Suppressor macrophage (primary cell): ENCODE measurements around the gene DPP3.

Source experiments
- DNase-seq, 4 experiments: peaks; one replicate each; pipeline ENCODE4 v3.0.0-alpha.2; 2020 to 2022

The DPP3 gene

GRCh38 chr11:66465373-66466224, 14.6 kb upstream of the DPP3 start:
- DNase-seq = no peak

- peak; percentile 93 to 96 (median 96) for DNase-seq
These were observed 13.8 kb upstream of the DPP3 start, which contains the start of gene PELI3 for GRCh38 chr11:66466225-66467033. TSS of gene PELI3 (plus strand) at chr11:66466905. CDS start at chr11:66468129, 1,224 bp downstream.

GRCh38 chr11:66467034-66467659, 13.1 kb upstream of the DPP3 start:
- DNase-seq = peak in 2 of 4 experiments; percentile 43 to 63

GRCh38 chr11:66467756-66468155, 12.5 kb upstream of the DPP3 start:
- DNase-seq = peak; percentile 77 to 91 (median 88)

GRCh38 chr11:66468691-66469090, 11.5 kb upstream of the DPP3 start:
- DNase-seq = no peak

GRCh38 chr11:66469441-66469840, 10.8 kb upstream of the DPP3 start:
- DNase-seq = no peak

- peak in 3 of 4 experiments; percentile 27 to 48 (median 34) for DNase-seq
These were observed 10.2 kb upstream of the DPP3 start for GRCh38 chr11:66470015-66470414.

- no peak for DNase-seq
These were observed 9.1 kb upstream of the DPP3 start for GRCh38 chr11:66471142-66471541.

GRCh38 chr11:66472054-66472453, 8.2 kb upstream of the DPP3 start:
- no peak for DNase-seq

GRCh38 chr11:66473167-66473566, 7.1 kb upstream of the DPP3 start:
- DNase-seq = no peak

- DNase-seq = no peak
These were observed 6.4 kb upstream of the DPP3 start for GRCh38 chr11:66473608-66474515.

- no peak for DNase-seq
These were observed 4.7 kb upstream of the DPP3 start for GRCh38 chr11:66475349-66476172.

- no peak for DNase-seq
These were observed 3.9 kb upstream of the DPP3 start for GRCh38 chr11:66476173-66476840.

- no peak for DNase-seq
These were observed 3.4 kb upstream of the DPP3 start for GRCh38 chr11:66476841-66477251.

- no peak for DNase-seq
These were observed 2.7 kb upstream of the DPP3 start for GRCh38 chr11:66477263-66478201.

GRCh38 chr11:66478729-66479393, 1.4 kb upstream of the DPP3 start:
- DNase-seq = peak in 2 of 4 experiments; percentile 27 to 38

- DNase-seq = peak; percentile 32 to 65 (median 50)
These were observed 679 bp upstream of the DPP3 start for GRCh38 chr11:66479394-66480116.
